HG03280 (cell line): ENCODE data around the gene BCAS3.
"Not testable (repeated sequence)": the region's sequence is repeated elsewhere in the genome, so short reads cannot be mapped to it uniquely, and the experiment has no call there.

Source experiments
- ATAC-seq: cut with Tn5 transposase; IDR thresholded peaks from one replicate; pipeline ENCODE4 v1.9.1; 2021; ENCODE audit warnings: mild to moderate bottlenecking, moderate library complexity; ENCODE audit not compliant: unreplicated experiment

BCAS3 gene

GRCh38 chr17:60781880-60782412 is 104.3 kb downstream of the BCAS3 start:
- ATAC-seq, result no peak

- no peak for ATAC-seq
Observed at GRCh38 chr17:60782742-60783141, 105.1 kb downstream of the BCAS3 start.

- no peak for ATAC-seq
Observed at GRCh38 chr17:60790205-60790604, 112.6 kb downstream of the BCAS3 start.

GRCh38 chr17:60792250-60792898 is 114.7 kb downstream of the BCAS3 start:
- no peak for ATAC-seq

GRCh38 chr17:60798576-60798975 is 120.9 kb downstream of the BCAS3 start:
- ATAC-seq, result no peak

- ATAC-seq, result no peak
Observed at GRCh38 chr17:60802377-60802776, 124.7 kb downstream of the BCAS3 start.

- no peak for ATAC-seq
Observed at GRCh38 chr17:60803059-60803458, 125.4 kb downstream of the BCAS3 start.

- no peak for ATAC-seq
Observed at GRCh38 chr17:60804831-60805230, 127.2 kb downstream of the BCAS3 start.

GRCh38 chr17:60809421-60809820 is 131.8 kb downstream of the BCAS3 start:
- ATAC-seq, result no peak

- ATAC-seq, result not testable (repeated sequence)
Observed at GRCh38 chr17:60814941-60815340, 137.3 kb downstream of the BCAS3 start.

GRCh38 chr17:60817192-60817591 is 139.5 kb downstream of the BCAS3 start:
- no peak for ATAC-seq

- no peak for ATAC-seq
Observed at GRCh38 chr17:60819447-60820130, 141.9 kb downstream of the BCAS3 start.

- no peak for ATAC-seq
Observed at GRCh38 chr17:60823515-60823914, 145.9 kb downstream of the BCAS3 start.

- no peak for ATAC-seq
Observed at GRCh38 chr17:60825351-60825750, 147.7 kb downstream of the BCAS3 start.

- ATAC-seq, result no peak
Observed at GRCh38 chr17:60827943-60828342, 150.3 kb downstream of the BCAS3 start.

GRCh38 chr17:60832151-60832585 is 154.5 kb downstream of the BCAS3 start:
- no peak for ATAC-seq

GRCh38 chr17:60832631-60833030 is 155.0 kb downstream of the BCAS3 start:
- no peak for ATAC-seq

GRCh38 chr17:60840456-60840855 is 162.8 kb downstream of the BCAS3 start:
- ATAC-seq, result no peak

- ATAC-seq, result no peak
Observed at GRCh38 chr17:60845012-60845411, 167.4 kb downstream of the BCAS3 start.

GRCh38 chr17:60846175-60846574 is 168.5 kb downstream of the BCAS3 start:
- ATAC-seq, result no peak

GRCh38 chr17:60851181-60851580 is 173.5 kb downstream of the BCAS3 start:
- ATAC-seq, result no peak

GRCh38 chr17:60857556-60858080 is 180.0 kb downstream of the BCAS3 start:
- no peak for ATAC-seq
